Activated CD4-positive, alpha-beta T cell treated with anti-CD3 and anti-CD28 coated beads for 24 hours (primary cell): ENCODE measurements around the gene EFHC1.
"Not testable (repeated sequence)": the region's sequence is repeated elsewhere in the genome, so short reads cannot be mapped to it uniquely, and the experiment has no call there.

ENCODE experiments used
- DNase-seq, 2 donors: peaks; one replicate each; pipeline ENCODE4 v3.0.0-alpha.2; 2020; ENCODE audit warnings: low read depth in 2 of 2

The EFHC1 gene

GRCh38 chr6:52438926-52439325, 18.8 kb downstream of the EFHC1 start:
- DNase-seq, result no peak

- DNase-seq, result no peak
Observed at GRCh38 chr6:52454556-52454955, 34.4 kb downstream of the EFHC1 start.

GRCh38 chr6:52457096-52457495, 37.0 kb downstream of the EFHC1 start:
- DNase-seq, result no peak

- DNase-seq, result not testable (repeated sequence)
Observed at GRCh38 chr6:52461194-52461593, 41.1 kb downstream of the EFHC1 start.

- DNase-seq, result no peak
Observed at GRCh38 chr6:52474173-52474572, 54.0 kb downstream of the EFHC1 start.

- no peak for DNase-seq
Observed at GRCh38 chr6:52475307-52475706, 55.2 kb downstream of the EFHC1 start.

- no peak for DNase-seq
Observed at GRCh38 chr6:52482903-52483670, 62.9 kb downstream of the EFHC1 start.

- DNase-seq, result no peak
Observed at GRCh38 chr6:52483671-52484003, 63.5 kb downstream of the EFHC1 start.

- no peak for DNase-seq
Observed at GRCh38 chr6:52489881-52490280, 69.7 kb downstream of the EFHC1 start.

GRCh38 chr6:52491203-52492069, 71.3 kb downstream of the EFHC1 start:
- no peak for DNase-seq

- no peak for DNase-seq
Observed at GRCh38 chr6:52493669-52494068, 73.5 kb downstream of the EFHC1 start.

- no peak for DNase-seq
Observed at GRCh38 chr6:52494298-52495072, 74.3 kb downstream of the EFHC1 start.

- DNase-seq, result no peak
Observed at GRCh38 chr6:52495922-52496321, 75.8 kb downstream of the EFHC1 start.

GRCh38 chr6:52496631-52497030, 76.5 kb downstream of the EFHC1 start:
- no peak for DNase-seq

GRCh38 chr6:52497652-52498408, 77.7 kb downstream of the EFHC1 start:
- no peak for DNase-seq

- DNase-seq, result no peak
Observed at GRCh38 chr6:52498538-52499017, 78.4 kb downstream of the EFHC1 start.

- no peak for DNase-seq
Observed at GRCh38 chr6:52499026-52499425, 78.9 kb downstream of the EFHC1 start.

GRCh38 chr6:52499681-52500236, 79.6 kb downstream of the EFHC1 start:
- no peak for DNase-seq

GRCh38 chr6:52500238-52501129, 80.3 kb downstream of the EFHC1 start:
- DNase-seq, result no peak
